ENCODE results near the gene NRXN3. TPM values are rescaled to one million over a fixed set of nuclear protein-coding genes. Genes with fewer than 3 reads are reported as not detected.

Gene NRXN3
- total RNA-seq, 1 experiment from 2014 or later = 1.1 TPM

GRCh38 chr14:79111987-79112501 is 941.9 kb downstream of the NRXN3 start:
- no peaks in the 10 kb centered on the region for H4K20me1 ChIP-seq (ENCODE audit: low read length)
- TF ChIP-seq EZH2 (IDR thresholded peaks at IDR 0.05; ENCODE audit: low read length, unreplicated experiment) (no peak), CTCF (conservative IDR thresholded peaks at IDR 0.05; ENCODE audit: low read depth, low read length) (no peak), EZH2phosphoT487 (IDR thresholded peaks at IDR 0.05; ENCODE audit: borderline replicate concordance, low read length) (no peak)
- no peak overlapping the region for H3K9ac ChIP-seq (ENCODE audit: low read length)
- no peaks in the 10 kb centered on the region for H3K9me3 ChIP-seq (ENCODE audit: low read length)
- no peaks in the 10 kb centered on the region for H3F3A ChIP-seq (ENCODE audit: low read length, unreplicated experiment)
- H3K4me1 ChIP-seq (ENCODE audit: insufficient read depth, low read length) = no peaks in the 10 kb centered on the region
- H3K27me3 ChIP-seq (ENCODE audit: low read length) = no peaks in the 10 kb centered on the region
- no peak overlapping the region for H3K27ac ChIP-seq (ENCODE audit: low read length)
- H3K4me3 ChIP-seq (ENCODE audit: low read length) = no peak overlapping the region
- ChIA-PET CTCF (no interaction called here), POLR2A (ENCODE audit: unreplicated experiment) (no interaction called here)
- DNase-seq = no peak
- intact Hi-C loops (cut with micrococcal nuclease) = no loop called here
- H3K36me3 ChIP-seq (ENCODE audit: low read depth, low read length) = no peaks in the 10 kb centered on the region
- no peaks in the 10 kb centered on the region for H3K9me2 ChIP-seq (replicated peaks; ENCODE audit: low read length)
- H2AFZ ChIP-seq (ENCODE audit: low read length) = no peak overlapping the region
- H3K4me2 ChIP-seq (ENCODE audit: low read length) = no peak overlapping the region
- no TSS peak for BruUV-seq (replicated peaks)
- ATAC-seq = no peak
- H3K79me2 ChIP-seq (ENCODE audit: low read length) = no peaks in the 10 kb centered on the region

GRCh38 chr14:79117561-79117960 is 947.4 kb downstream of the NRXN3 start:
- no TSS peak for BruUV-seq (replicated peaks)
- H3K9ac ChIP-seq (ENCODE audit: low read length) = no peak overlapping the region
- H3K79me2 ChIP-seq (ENCODE audit: low read length) = no peaks in the 10 kb centered on the region
- no peak overlapping the region for H3K27ac ChIP-seq (ENCODE audit: low read length)
- no peak overlapping the region for H2AFZ ChIP-seq (ENCODE audit: low read length)
- H4K20me1 ChIP-seq (ENCODE audit: low read length) = no peaks in the 10 kb centered on the region
- H3K27me3 ChIP-seq (ENCODE audit: low read length) = no peaks in the 10 kb centered on the region; the same call in 1 of the 2 replicates
- H3F3A ChIP-seq (ENCODE audit: low read length, unreplicated experiment) = no peaks in the 10 kb centered on the region
- no peak overlapping the region for H3K4me3 ChIP-seq (ENCODE audit: low read length)
- ChIA-PET POLR2A (ENCODE audit: unreplicated experiment) (no interaction called here), CTCF (no interaction called here)
- H3K4me1 ChIP-seq (ENCODE audit: insufficient read depth, low read length) = no peaks in the 10 kb centered on the region
- DNase-seq = no peak
- no peak overlapping the region for H3K4me2 ChIP-seq (ENCODE audit: low read length)
- TF ChIP-seq EZH2 (IDR thresholded peaks at IDR 0.05; ENCODE audit: low read length, unreplicated experiment) = no peak
- no peak for TF ChIP-seq CTCF (conservative IDR thresholded peaks at IDR 0.05; ENCODE audit: low read depth, low read length)
- TF ChIP-seq EZH2phosphoT487 (IDR thresholded peaks at IDR 0.05; ENCODE audit: borderline replicate concordance, low read length) = no peak
- no peaks in the 10 kb centered on the region for H3K9me3 ChIP-seq (ENCODE audit: low read length)
- intact Hi-C loops (cut with micrococcal nuclease) = no loop called here
- no peak for ATAC-seq
- no peaks in the 10 kb centered on the region for H3K36me3 ChIP-seq (ENCODE audit: low read depth, low read length)
- H3K9me2 ChIP-seq (replicated peaks; ENCODE audit: low read length) = no peaks in the 10 kb centered on the region

- Histone ChIP-seq H4K20me1 (ENCODE audit: low read length) (no peaks in the 10 kb centered on the region), H3K27me3 (ENCODE audit: low read length) (no peaks in the 10 kb centered on the region; the same call in 1 of the 2 replicates), H3F3A (ENCODE audit: low read length, unreplicated experiment) (no peaks in the 10 kb centered on the region), H3K9ac (ENCODE audit: low read length) (no peak overlapping the region), H2AFZ (ENCODE audit: low read length) (no peak overlapping the region), H3K4me3 (ENCODE audit: low read length) (no peak overlapping the region), H3K4me2 (ENCODE audit: low read length) (no peak overlapping the region), H3K36me3 (ENCODE audit: low read depth, low read length) (no peaks in the 10 kb centered on the region), H3K9me3 (ENCODE audit: low read length) (no peaks in the 10 kb centered on the region), H3K79me2 (ENCODE audit: low read length) (no peaks in the 10 kb centered on the region), H3K27ac (ENCODE audit: low read length) (no peak overlapping the region), H3K9me2 (replicated peaks; ENCODE audit: low read length) (no peaks in the 10 kb centered on the region), H3K4me1 (ENCODE audit: insufficient read depth, low read length) (no peaks in the 10 kb centered on the region)
- no peak for ATAC-seq
- no peak for TF ChIP-seq CTCF (conservative IDR thresholded peaks at IDR 0.05; ENCODE audit: low read depth, low read length)
- TF ChIP-seq EZH2phosphoT487 (IDR thresholded peaks at IDR 0.05; ENCODE audit: borderline replicate concordance, low read length) = no peak
- no peak for TF ChIP-seq EZH2 (IDR thresholded peaks at IDR 0.05; ENCODE audit: low read length, unreplicated experiment)
- ChIA-PET POLR2A (ENCODE audit: unreplicated experiment) (no interaction called here), CTCF (no interaction called here)
- intact Hi-C loops (cut with micrococcal nuclease) = no loop called here
- BruUV-seq (replicated peaks) = no TSS peak
- no peak for DNase-seq
Measured at GRCh38 chr14:79118291-79118690, 948.1 kb downstream of the NRXN3 start.
